ENCODE results near the gene PRG3. TPM values are rescaled to one million over a fixed set of nuclear protein-coding genes. Genes with fewer than 3 reads are reported as not detected.

PRG3 gene
- total RNA-seq, 1 experiment from 2014 or later = not detected

GRCh38 chr11:57368106-57368844 is 12.7 kb downstream of the PRG3 start:
- no peaks in the 10 kb centered on the region for H4K20me1 ChIP-seq (ENCODE audit: insufficient read depth)
- H2AFZ ChIP-seq = no peak overlapping the region
- CTCF ChIA-PET = interaction anchor here (0.5 to 1.8 kb wide), 3 partner anchors 91 to 1284 kb away, joined by 3 to 4 read pairs (median 3); no protein-coding TSS in a partner anchor
- H3K4me3 ChIP-seq = no peak overlapping the region
- BruUV-seq (replicated peaks) = no TSS peak
- no peak overlapping the region for H3K27ac ChIP-seq
- H3F3A ChIP-seq (ENCODE audit: insufficient read depth, low read depth) = no peaks in the 10 kb centered on the region
- no peaks in the 10 kb centered on the region for H3K9me3 ChIP-seq (ENCODE audit: insufficient read depth, low read depth)
- H3K4me2 ChIP-seq = peak overlapping the region; percentile 23; the same call in 1 of the 2 replicates
- no peaks in the 10 kb centered on the region for H3K36me3 ChIP-seq (ENCODE audit: low read depth)
- intact Hi-C loops (cut with micrococcal nuclease; ENCODE audit: unreplicated experiment) = no loop called here
- DNase-seq = peak in 1 of 2 experiments; percentile 21
- no peaks in the 10 kb centered on the region for H3K9me2 ChIP-seq (ENCODE audit: insufficient read depth)
- POLR2A ChIA-PET (ENCODE audit: unreplicated experiment) = no interaction called here
- H3K4me1 ChIP-seq (replicated peaks; ENCODE audit: insufficient read depth) = no peaks in the 10 kb centered on the region
- TF ChIP-seq CTCF (conservative IDR thresholded peaks at IDR 0.05) (no peak), EZH2 (IDR thresholded peaks at IDR 0.05; ENCODE audit: low read depth) (no peak)
- H3K27me3 ChIP-seq (ENCODE audit: insufficient read depth, low read depth) = peaks cover 28% of the 10 kb centered on the region; the same call in 1 of the 2 replicates
- no peaks in the 10 kb centered on the region for H3K79me2 ChIP-seq (ENCODE audit: low read depth)

GRCh38 chr11:57364851-57365660 is 15.9 kb downstream of the PRG3 start:
- no peaks in the 10 kb centered on the region for H3K9me3 ChIP-seq (ENCODE audit: insufficient read depth, low read depth)
- intact Hi-C loops (cut with micrococcal nuclease; ENCODE audit: unreplicated experiment) = no loop called here
- ChIA-PET POLR2A (ENCODE audit: unreplicated experiment) (no interaction called here), CTCF (no interaction called here)
- no TSS peak for BruUV-seq (replicated peaks)
- H4K20me1 ChIP-seq (ENCODE audit: insufficient read depth) = no peaks in the 10 kb centered on the region
- TF ChIP-seq EZH2 (IDR thresholded peaks at IDR 0.05; ENCODE audit: low read depth) (no peak), CTCF (conservative IDR thresholded peaks at IDR 0.05) (no peak)
- H2AFZ ChIP-seq = no peak overlapping the region
- no peak overlapping the region for H3K4me2 ChIP-seq
- no peak for DNase-seq
- no peak overlapping the region for H3K4me3 ChIP-seq
- H3K36me3 ChIP-seq (ENCODE audit: low read depth) = no peaks in the 10 kb centered on the region
- H3K4me1 ChIP-seq (replicated peaks; ENCODE audit: insufficient read depth) = peaks cover 4% of the 10 kb centered on the region; the same call in 1 of the 2 replicates
- peaks cover 37% of the 10 kb centered on the region; the same call in 1 of the 2 replicates for H3K27me3 ChIP-seq (ENCODE audit: insufficient read depth, low read depth)
- H3K79me2 ChIP-seq (ENCODE audit: low read depth) = no peaks in the 10 kb centered on the region
- H3K9me2 ChIP-seq (ENCODE audit: insufficient read depth) = no peaks in the 10 kb centered on the region
- peaks cover 8% of the 10 kb centered on the region; the same call in 1 of the 2 replicates for H3F3A ChIP-seq (ENCODE audit: insufficient read depth, low read depth)
- H3K27ac ChIP-seq = no peak overlapping the region

GRCh38 chr11:57363131-57364080 is 17.5 kb downstream of the PRG3 start:
- Histone ChIP-seq H3K36me3 (ENCODE audit: low read depth) (no peaks in the 10 kb centered on the region), H3K4me2 (no peak overlapping the region), H3K27ac (no peak overlapping the region), H3K4me3 (no peak overlapping the region), H3K79me2 (ENCODE audit: low read depth) (no peaks in the 10 kb centered on the region), H3K27me3 (ENCODE audit: insufficient read depth, low read depth) (peaks cover 37% of the 10 kb centered on the region; the same call in 1 of the 2 replicates), H4K20me1 (ENCODE audit: insufficient read depth) (no peaks in the 10 kb centered on the region), H3K4me1 (replicated peaks; ENCODE audit: insufficient read depth) (peaks cover 13% of the 10 kb centered on the region; the same call in 1 of the 2 replicates), H3F3A (ENCODE audit: insufficient read depth, low read depth) (peaks cover 11% of the 10 kb centered on the region; the same call in 1 of the 2 replicates), H3K9me2 (ENCODE audit: insufficient read depth) (no peaks in the 10 kb centered on the region), H2AFZ (no peak overlapping the region), H3K9me3 (ENCODE audit: insufficient read depth, low read depth) (no peaks in the 10 kb centered on the region)
- DNase-seq = no peak
- no TSS peak for BruUV-seq (replicated peaks)
- ChIA-PET POLR2A (ENCODE audit: unreplicated experiment) (no interaction called here), CTCF (no interaction called here)
- intact Hi-C loops (cut with micrococcal nuclease; ENCODE audit: unreplicated experiment) = no loop called here
- TF ChIP-seq EZH2 (IDR thresholded peaks at IDR 0.05; ENCODE audit: low read depth) (no peak), CTCF (conservative IDR thresholded peaks at IDR 0.05) (no peak)

Measured in PC-9 (cell line).